NCI-H460 (cell line): ENCODE results near the gene TMEM245. TPM values are rescaled to one million over a fixed set of nuclear protein-coding genes. Genes with fewer than 3 reads are reported as not detected.
"Not testable (repeated sequence)": the region's sequence is repeated elsewhere in the genome, so short reads cannot be mapped to it uniquely, and the experiment has no call there.

ENCODE experiments used
- DNase-seq: peaks from one replicate; pipeline ENCODE4 v3.0.0-alpha.2; 2016; ENCODE audit warnings: low read depth; ENCODE audit errors: extremely low read depth
- total RNA-seq: library from RNA; depleted of rRNA; stranded (reverse); fragments of >200 nt; shearing (Covaris generic); gene quantifications from 2 replicates; pipeline ENCODE4 v1.2.3, GENCODE V29; 2014

The TMEM245 gene
- total RNA-seq, 1 experiment from 2014 or later: 92.2 TPM

- no peak for DNase-seq
Measured at GRCh38 chr9:109134167-109134578, 14.4 kb upstream of the TMEM245 start.

- no peak for DNase-seq
Measured at GRCh38 chr9:109133533-109133932, 13.8 kb upstream of the TMEM245 start.

- no peak for DNase-seq
Measured at GRCh38 chr9:109132567-109133021, 12.8 kb upstream of the TMEM245 start.

GRCh38 chr9:109129470-109130197 lies 9.9 kb upstream of the TMEM245 start:
- no peak for DNase-seq

GRCh38 chr9:109126671-109127070 lies 6.9 kb upstream of the TMEM245 start:
- not testable (repeated sequence) for DNase-seq

GRCh38 chr9:109124121-109124520 lies 4.4 kb upstream of the TMEM245 start:
- DNase-seq: no peak

- no peak for DNase-seq
Measured at GRCh38 chr9:109122726-109123621, 3.2 kb upstream of the TMEM245 start.

- no peak for DNase-seq
Measured at GRCh38 chr9:109121232-109121796, 1.6 kb upstream of the TMEM245 start.

- no peak for DNase-seq
Measured at GRCh38 chr9:109120204-109120789, 550 bp upstream of the TMEM245 start.

GRCh38 chr9:109118808-109119438 lies 824 bp downstream of the TMEM245 start:
- DNase-seq: no peak

- DNase-seq: peak; percentile 77
Measured at GRCh38 chr9:109117856-109118807, 1.6 kb downstream of the TMEM245 start.

- no peak for DNase-seq
Measured at GRCh38 chr9:109115931-109116526, 3.7 kb downstream of the TMEM245 start.

GRCh38 chr9:109114670-109115069 lies 5.1 kb downstream of the TMEM245 start:
- DNase-seq: no peak

GRCh38 chr9:109113892-109114609 lies 5.7 kb downstream of the TMEM245 start:
- no peak for DNase-seq

- DNase-seq: no peak
Measured at GRCh38 chr9:109113254-109113653, 6.5 kb downstream of the TMEM245 start.

- DNase-seq: peak; percentile 51
Measured at GRCh38 chr9:109110329-109111021, 9.3 kb downstream of the TMEM245 start.

- no peak for DNase-seq
Measured at GRCh38 chr9:109109967-109110328, 9.8 kb downstream of the TMEM245 start.

GRCh38 chr9:109108318-109108717 lies 11.4 kb downstream of the TMEM245 start:
- no peak for DNase-seq
